Upper lobe of left lung (tissue), 4 donors: Measurements from ENCODE around the gene RBP3.

ENCODE experiments used
- CTCF ChIP-seq, 6 experiments: fragments of 450-650 bp in 4 of 6; fragments of 200-600 bp in 2 of 6; sonication (generic) in 2 of 6; IDR thresholded peaks; one replicate each; pipeline ENCODE4 v1.5.1; 2016 to 2019; ENCODE audit warnings: antibody characterized with exemption in 6 of 6
- POLR2A ChIP-seq, 4 donors: fragments of 450-650 bp; IDR thresholded peaks; one replicate each; pipeline ENCODE4 v1.5.1; 2016 to 2017; ENCODE audit warnings: antibody characterized with exemption in 4 of 4, mild to moderate bottlenecking in 2 of 4

- TF ChIP-seq CTCF (IDR thresholded peaks at IDR 0.05) (no peak), POLR2A (IDR thresholded peaks at IDR 0.05) (no peak)
Observed at GRCh38 chr10:47301833-47302232, 46.3 kb upstream of the RBP3 start.
